Lower lobe of right lung (tissue), 2 donors: Measurements from ENCODE around the gene MB21D2. TPM values are rescaled to one million over a fixed set of nuclear protein-coding genes. Genes with fewer than 3 reads are reported as not detected.

Experiments used
- ATAC-seq, 2 donors: fragments of 200-7000 bp; cut with Tn5 transposase; one replicate each; pipeline ENCODE4 v1.9.1; 2020 to 2022; ENCODE audit warnings: mild to moderate bottlenecking in 2 of 2, moderate library complexity in 2 of 2
- DNase-seq: peaks from one replicate; pipeline ENCODE4 v3.0.0-alpha.2; 2020
- H3K27ac ChIP-seq: fragments of 200-600 bp; one replicate; pipeline ENCODE4 v1.8.0; 2022
- H3K27me3 ChIP-seq: fragments of 200-600 bp; one replicate; pipeline ENCODE4 v1.8.0; 2022; ENCODE audit warnings: low read depth
- H3K36me3 ChIP-seq: fragments of 200-600 bp; one replicate; pipeline ENCODE4 v1.8.0; 2022; ENCODE audit warnings: mild to moderate bottlenecking
- H3K4me1 ChIP-seq: fragments of 200-600 bp; one replicate; pipeline ENCODE4 v1.8.0; 2022
- H3K4me3 ChIP-seq: fragments of 200-600 bp; one replicate; pipeline ENCODE4 v1.8.0; 2022; ENCODE audit warnings: mild to moderate bottlenecking
- H3K9me3 ChIP-seq: fragments of 200-600 bp; one replicate; pipeline ENCODE4 v1.8.0; 2022
- intact Hi-C: fragments of 100-400 bp; cut with DNase I; formaldehyde crosslinking; loops from one replicate; pipeline ENCODE4 v1.11.0; 2022
- total RNA-seq: library from RNA; stranded (reverse); fragmentation: NEBNext Ultra II Directional; extraction: Animal tissue kit (Norgen Biotek cat#: 25700); gene quantifications from one replicate; pipeline ENCODE4 v1.2.1, GENCODE V29; 2021
- TF ChIP-seq, protein P1 (sequence below): fragments of 200-600 bp; IDR thresholded peaks from one replicate; pipeline ENCODE4 v1.8.0; 2022; ENCODE audit warnings: antibody characterized with exemption, mild to moderate bottlenecking
- donor health status: DM: no; HTN: yes; CAD: no; lungs with severe emphysema.

The MB21D2 gene
- total RNA-seq, 1 donor from 2014 or later = 5.0 TPM

DNA sequence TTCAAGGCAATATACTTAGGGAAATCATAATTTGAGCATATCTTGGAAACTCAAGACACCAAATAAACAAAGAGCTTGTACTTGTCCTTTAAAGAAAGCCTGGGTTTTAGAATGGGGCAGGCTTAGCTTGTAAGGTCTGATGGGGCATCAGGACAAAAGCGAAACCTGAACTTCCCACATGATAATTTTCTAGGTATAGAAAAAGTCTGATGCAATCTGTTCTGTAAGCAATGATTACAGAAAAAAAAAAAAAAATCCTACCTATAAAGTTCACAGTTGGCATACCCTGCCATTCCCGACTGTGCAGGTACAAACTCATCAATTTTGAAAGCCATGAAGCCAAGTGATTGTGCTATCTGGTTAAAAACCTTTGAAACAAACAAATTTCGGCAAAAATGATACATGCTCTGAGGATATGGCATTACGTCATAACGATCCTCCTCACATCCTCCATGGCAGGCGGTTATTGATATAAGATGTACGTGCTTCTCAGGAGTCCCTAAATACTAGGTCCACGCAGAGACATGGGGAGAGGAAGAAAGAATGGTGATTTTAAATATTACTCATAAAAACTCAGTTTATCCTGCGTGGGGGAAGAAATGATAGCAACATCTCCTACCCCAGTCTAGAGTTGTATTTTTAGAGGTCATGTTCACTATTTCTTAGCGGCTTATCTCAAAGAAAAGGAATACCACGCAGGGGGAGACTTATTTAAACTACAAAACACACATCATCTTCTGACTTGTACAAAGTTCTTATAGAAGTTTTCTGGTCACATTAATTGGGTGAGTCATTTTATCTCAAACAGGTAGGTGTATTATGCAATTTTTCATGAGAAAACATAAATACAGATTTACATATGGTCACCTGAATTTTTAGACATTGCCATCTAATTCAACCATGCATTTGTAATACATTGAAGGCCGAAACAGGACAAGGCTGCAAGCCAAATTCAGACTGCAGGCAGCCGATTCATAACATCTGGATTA is 27.0 kb downstream of the MB21D2 start:
- TF ChIP-seq, protein P1, sequence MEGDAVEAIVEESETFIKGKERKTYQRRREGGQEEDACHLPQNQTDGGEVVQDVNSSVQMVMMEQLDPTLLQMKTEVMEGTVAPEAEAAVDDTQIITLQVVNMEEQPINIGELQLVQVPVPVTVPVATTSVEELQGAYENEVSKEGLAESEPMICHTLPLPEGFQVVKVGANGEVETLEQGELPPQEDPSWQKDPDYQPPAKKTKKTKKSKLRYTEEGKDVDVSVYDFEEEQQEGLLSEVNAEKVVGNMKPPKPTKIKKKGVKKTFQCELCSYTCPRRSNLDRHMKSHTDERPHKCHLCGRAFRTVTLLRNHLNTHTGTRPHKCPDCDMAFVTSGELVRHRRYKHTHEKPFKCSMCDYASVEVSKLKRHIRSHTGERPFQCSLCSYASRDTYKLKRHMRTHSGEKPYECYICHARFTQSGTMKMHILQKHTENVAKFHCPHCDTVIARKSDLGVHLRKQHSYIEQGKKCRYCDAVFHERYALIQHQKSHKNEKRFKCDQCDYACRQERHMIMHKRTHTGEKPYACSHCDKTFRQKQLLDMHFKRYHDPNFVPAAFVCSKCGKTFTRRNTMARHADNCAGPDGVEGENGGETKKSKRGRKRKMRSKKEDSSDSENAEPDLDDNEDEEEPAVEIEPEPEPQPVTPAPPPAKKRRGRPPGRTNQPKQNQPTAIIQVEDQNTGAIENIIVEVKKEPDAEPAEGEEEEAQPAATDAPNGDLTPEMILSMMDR = no peak
- Histone ChIP-seq H3K4me1 (peaks cover 48% of the 10 kb centered on the region), H3K4me3 (no peak overlapping the region), H3K27me3 (no peaks in the 10 kb centered on the region), H3K9me3 (no peaks in the 10 kb centered on the region), H3K36me3 (no peaks in the 10 kb centered on the region), H3K27ac (no peak overlapping the region)
- intact Hi-C loops = no loop called here
- no peak for DNase-seq
- no peak for ATAC-seq

DNA sequence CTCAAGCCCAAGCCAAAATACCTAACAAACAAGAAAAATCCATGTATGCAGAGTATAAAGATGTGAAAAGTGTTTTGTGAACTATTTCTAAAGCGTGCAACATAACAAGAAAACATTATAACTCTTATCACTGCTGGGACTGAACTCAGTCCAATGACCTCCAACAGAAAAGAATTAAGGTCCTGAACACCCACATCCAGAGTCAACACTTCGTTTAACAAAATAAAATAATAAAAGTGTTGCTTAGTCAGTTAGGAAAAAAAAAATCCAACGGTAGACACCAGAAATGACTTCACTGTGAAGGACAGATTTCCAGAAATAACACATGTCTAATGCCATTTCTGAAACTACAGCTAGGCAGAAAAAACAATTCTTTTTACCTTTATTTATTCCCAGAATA is 28.0 kb downstream of the MB21D2 start:
- TF ChIP-seq, protein P1 = no peak
- H3K27ac ChIP-seq = no peak overlapping the region
- ATAC-seq = no peak

DNA sequence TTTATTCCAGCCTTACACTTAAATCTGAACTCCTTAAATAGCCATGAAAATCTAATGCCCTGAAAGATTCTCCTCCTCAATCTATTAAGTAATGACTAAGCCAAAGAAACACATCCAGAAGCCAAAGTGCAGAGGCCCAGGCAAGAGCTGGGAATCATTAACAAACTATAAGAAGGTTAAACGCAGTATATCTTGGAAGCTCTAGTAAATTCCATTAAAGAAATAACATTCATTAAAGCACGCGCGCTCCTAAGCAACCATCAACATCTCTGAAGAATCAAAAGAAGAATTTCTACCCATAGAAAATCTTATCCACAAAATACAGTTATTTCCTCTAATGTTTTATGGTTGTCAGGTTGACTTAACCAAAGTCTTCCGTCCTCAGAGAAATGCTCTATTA is 29.5 kb downstream of the MB21D2 start:
- Histone ChIP-seq H3K27me3 (no peaks in the 10 kb centered on the region), H3K4me1 (peaks cover 38% of the 10 kb centered on the region), H3K9me3 (no peaks in the 10 kb centered on the region), H3K36me3 (no peaks in the 10 kb centered on the region), H3K4me3 (no peak overlapping the region), H3K27ac (no peak overlapping the region)
- ATAC-seq = no peak
- intact Hi-C loops = no loop called here
- TF ChIP-seq, protein P1 = no peak
- DNase-seq = no peak

More for the DNA sequence above, 28.0 kb downstream of the MB21D2 start:
- intact Hi-C loops = no loop called here
- Histone ChIP-seq H3K4me3 (no peak overlapping the region), H3K4me1 (peaks cover 48% of the 10 kb centered on the region), H3K27me3 (no peaks in the 10 kb centered on the region), H3K9me3 (no peaks in the 10 kb centered on the region), H3K36me3 (no peaks in the 10 kb centered on the region)
- DNase-seq = no peak

DNA sequence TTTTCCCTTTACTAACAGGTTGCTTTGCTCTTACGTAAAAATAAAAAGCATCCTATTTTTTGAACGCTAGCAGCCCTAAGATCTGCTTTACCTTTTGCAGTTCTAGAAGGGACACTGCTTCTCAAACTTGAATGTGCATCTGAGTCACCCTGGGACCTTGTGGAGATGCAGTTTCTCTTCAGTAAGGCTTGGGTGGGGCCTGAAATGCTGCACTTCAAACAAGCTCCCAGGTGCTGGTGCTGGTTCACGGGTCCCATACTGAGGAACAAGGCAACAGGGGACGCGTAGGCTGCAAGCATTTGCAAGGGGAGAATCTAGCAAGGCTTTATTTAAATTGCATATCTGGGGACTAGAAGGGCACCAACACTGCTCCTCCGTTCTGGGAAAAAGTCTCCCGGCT is 30.0 kb downstream of the MB21D2 start:
- Histone ChIP-seq H3K4me1 (peaks cover 38% of the 10 kb centered on the region), H3K27ac (no peak overlapping the region), H3K36me3 (no peaks in the 10 kb centered on the region), H3K4me3 (no peak overlapping the region), H3K27me3 (no peaks in the 10 kb centered on the region), H3K9me3 (no peaks in the 10 kb centered on the region)
- TF ChIP-seq, protein P1 = no peak
- intact Hi-C loops = no loop called here
- ATAC-seq (peak in 1 of 2 donors; percentile 25), DNase-seq (no peak)

DNA sequence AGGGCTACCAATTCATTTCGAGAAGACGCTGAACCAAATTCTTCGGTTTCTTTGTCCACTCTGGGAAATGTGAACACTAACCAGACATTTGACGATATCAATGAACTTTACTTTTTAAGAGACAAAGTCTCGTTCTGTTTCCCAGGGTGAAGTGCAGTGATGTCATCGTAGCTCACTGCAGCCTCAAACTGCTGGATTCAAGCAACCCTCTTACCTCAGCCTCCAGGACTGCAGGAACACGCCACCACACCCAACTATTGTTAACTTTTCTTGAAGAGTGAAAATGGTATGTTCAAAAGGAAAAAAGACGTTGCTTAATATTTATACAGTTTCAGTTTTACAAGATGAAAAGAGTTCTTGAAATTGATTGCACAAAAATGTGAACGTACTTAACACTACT is 30.6 kb downstream of the MB21D2 start:
- TF ChIP-seq, protein P1 = no peak
- Histone ChIP-seq H3K27me3 (no peaks in the 10 kb centered on the region), H3K4me3 (no peak overlapping the region), H3K36me3 (no peaks in the 10 kb centered on the region), H3K4me1 (peaks cover 38% of the 10 kb centered on the region), H3K9me3 (no peaks in the 10 kb centered on the region), H3K27ac (peak overlapping the region; percentile 19)
- peak; percentile 86 to 93 for ATAC-seq
- no peak for DNase-seq
- intact Hi-C loops = no loop called here
